ENCODE measurements around the gene MOCS1. TPM values are rescaled to one million over a fixed set of nuclear protein-coding genes. Genes with fewer than 3 reads are reported as not detected.

MOCS1 gene
- 0.33 and 0.39 TPM in 2 replicates for total RNA-seq

GRCh38 chr6:39934131-39934757 lies at the start of gene MOCS1:
MOCS1 (minus strand) TSS chr6:39934462; CDS start chr6:39934417, 45 bp downstream.

Other genes starting within 250 kb of the MOCS1 start
- 0.11 and 0.39 TPM in 2 replicates for gene KIF6, start 209.1 kb downstream of the MOCS1 start, total RNA-seq
- 0.22 and 0.39 TPM in 2 replicates for gene DAAM2, start 142.1 kb downstream of the MOCS1 start, total RNA-seq